ENCODE measurements around the gene ZC3H12A. TPM values are rescaled to one million over a fixed set of nuclear protein-coding genes. Genes with fewer than 3 reads are reported as not detected.

Gene ZC3H12A
- total RNA-seq, 1 donor from 2014 or later: 4.2 TPM

GRCh38 chr1:37448691-37449417, 25.5 kb upstream of the ZC3H12A start:
- no peak for ATAC-seq (ENCODE audit: poor library complexity)
- no peak for DNase-seq
- intact Hi-C loops (cut with DNase I): no loop called here

GRCh38 chr1:37449936-37450335, 24.4 kb upstream of the ZC3H12A start:
- DNase-seq: no peak
- ATAC-seq (ENCODE audit: poor library complexity): no peak
- intact Hi-C loops (cut with DNase I): loop anchor here (5.0 to 10.0 kb wide), 2 partner anchors 37 to 235 kb away; no protein-coding TSS in a partner anchor

- DNase-seq (no peak), ATAC-seq (ENCODE audit: poor library complexity) (no peak)
- intact Hi-C loops (cut with DNase I): loop anchor here (5.0 to 10.0 kb wide), 2 partner anchors 35 to 232 kb away; no protein-coding TSS in a partner anchor
These were observed 22.0 kb upstream of the ZC3H12A start for GRCh38 chr1:37452416-37452815.

DNA sequence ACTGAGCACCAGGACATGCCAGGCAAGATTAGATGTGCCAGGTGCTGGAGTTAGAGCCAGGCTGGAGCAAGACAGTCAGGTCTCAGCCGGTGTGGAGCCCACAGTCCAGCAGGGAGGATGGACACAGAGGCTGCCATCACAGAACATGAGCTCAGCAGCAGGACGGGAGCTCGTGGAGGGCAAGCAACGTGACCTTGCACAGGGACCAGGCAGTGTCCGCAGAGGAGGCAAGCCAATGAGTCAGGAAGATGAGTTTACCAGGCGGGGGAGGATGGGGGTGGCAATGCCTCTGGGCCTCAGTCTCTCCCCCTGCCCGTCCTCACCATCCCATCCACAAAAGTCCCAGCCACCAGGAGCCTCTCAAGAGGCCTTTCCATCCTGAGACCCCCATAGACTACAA, 20.7 kb upstream of the ZC3H12A start:
- DNase-seq: no peak
- no peak for ATAC-seq (ENCODE audit: poor library complexity)
- intact Hi-C loops (cut with DNase I): loop anchor here (5.0 to 10.0 kb wide), 2 partner anchors 34 to 231 kb away; no protein-coding TSS in a partner anchor

DNA sequence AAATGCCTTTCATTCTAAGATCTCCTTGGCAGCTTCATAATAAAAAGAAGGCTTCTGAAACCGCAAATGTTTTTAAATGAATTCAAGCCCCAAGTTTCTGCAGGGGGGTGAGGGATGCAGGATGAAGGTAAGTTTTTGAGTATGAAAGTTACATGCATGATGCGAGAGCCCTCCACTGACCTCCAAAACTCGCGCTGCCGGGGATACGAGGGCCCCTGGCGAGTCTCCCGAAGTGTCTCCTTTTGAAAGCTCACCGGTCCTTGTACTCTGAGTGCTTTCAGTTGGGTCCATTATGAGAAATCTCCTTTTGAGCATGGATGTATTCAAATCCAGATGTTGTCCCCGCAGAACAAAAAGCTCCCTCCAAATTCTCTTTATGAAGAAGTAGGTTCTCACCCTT, 18.9 kb upstream of the ZC3H12A start:
- ATAC-seq (ENCODE audit: poor library complexity): no peak
- intact Hi-C loops (cut with DNase I): loop anchor here (10.0 kb wide), 1 partner anchor 229 kb away; no protein-coding TSS in a partner anchor

GRCh38 chr1:37456614-37457013, 17.8 kb upstream of the ZC3H12A start:
- ATAC-seq (ENCODE audit: poor library complexity) (no peak), DNase-seq (no peak)
- intact Hi-C loops (cut with DNase I): loop anchor here (10.0 kb wide), 1 partner anchor 228 kb away; no protein-coding TSS in a partner anchor

More for the DNA sequence above, 18.9 kb upstream of the ZC3H12A start:
- peak; percentile 43 for DNase-seq

- ATAC-seq (ENCODE audit: poor library complexity) (no peak), DNase-seq (no peak)
- intact Hi-C loops (cut with DNase I): loop anchor here (10.0 kb wide), 1 partner anchor 226 kb away; no protein-coding TSS in a partner anchor
These were observed 15.8 kb upstream of the ZC3H12A start for GRCh38 chr1:37458551-37458950.

DNA sequence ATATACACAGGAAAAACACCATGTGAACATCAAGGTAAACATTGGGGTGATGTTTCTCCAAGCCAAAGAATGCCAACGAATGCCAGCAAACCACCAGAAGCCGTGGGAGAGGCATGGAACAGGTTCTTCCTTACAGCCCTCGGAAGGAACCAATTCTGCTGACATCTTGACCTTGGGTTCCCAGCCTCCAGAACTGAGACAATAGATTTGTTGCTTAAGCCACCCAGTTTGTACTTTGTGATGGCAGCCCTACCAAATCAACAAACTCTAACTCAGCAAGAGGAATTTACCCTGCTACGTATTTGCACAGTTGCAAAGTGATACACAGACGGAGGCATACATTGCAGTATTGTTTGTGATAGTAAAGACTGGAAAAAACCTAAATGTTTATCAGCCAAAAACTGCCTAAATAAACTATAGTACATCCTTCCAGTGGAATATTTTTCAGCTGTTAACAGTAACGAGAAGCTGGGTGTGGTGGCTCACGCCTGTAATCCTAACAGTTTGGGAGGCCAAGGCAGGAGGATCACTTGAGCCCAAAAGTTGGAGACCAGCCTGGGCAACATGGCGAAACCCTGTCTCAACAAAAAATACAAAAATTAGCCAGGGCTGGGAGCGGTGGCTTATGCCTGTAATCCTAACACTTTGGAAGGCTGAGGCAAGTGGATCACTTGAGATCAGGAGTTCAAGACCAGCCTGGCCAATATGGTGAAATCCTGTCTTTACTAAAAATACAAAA, 12.5 kb upstream of the ZC3H12A start:
- intact Hi-C loops (cut with DNase I): no loop called here
- no peak for DNase-seq

DNA sequence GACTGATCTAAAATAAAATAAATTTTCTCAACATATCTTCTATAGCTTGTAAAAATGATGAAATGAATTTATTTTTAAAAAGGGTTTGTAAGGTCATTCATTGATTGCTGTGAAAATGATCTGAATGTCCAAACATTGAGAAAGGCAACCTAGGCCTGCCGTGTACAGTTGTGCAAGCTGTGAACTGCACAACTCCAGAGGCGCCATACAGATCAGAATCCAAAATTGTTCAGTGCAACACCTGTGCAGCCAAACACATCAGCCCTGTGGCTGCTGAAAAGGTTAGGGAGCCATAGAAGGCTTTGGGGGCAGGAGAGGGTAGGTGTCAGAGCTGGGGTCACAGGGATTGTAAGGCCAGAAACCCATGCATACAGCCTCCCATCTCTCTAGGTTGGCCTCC, 9.9 kb upstream of the ZC3H12A start:
- ATAC-seq (ENCODE audit: poor library complexity): no peak
- intact Hi-C loops (cut with DNase I): no loop called here
- no peak for DNase-seq

More for the DNA sequence above, 12.5 kb upstream of the ZC3H12A start:
- ATAC-seq (ENCODE audit: poor library complexity): no peak

- DNase-seq (no peak), ATAC-seq (ENCODE audit: poor library complexity) (peak; percentile 41)
- intact Hi-C loops (cut with DNase I): no loop called here
These were observed 8.5 kb upstream of the ZC3H12A start for GRCh38 chr1:37465593-37466517.

- DNase-seq: no peak
- intact Hi-C loops (cut with DNase I): no loop called here
- ATAC-seq (ENCODE audit: poor library complexity): no peak
These were observed 6.3 kb upstream of the ZC3H12A start for GRCh38 chr1:37468037-37468436.

- ATAC-seq (ENCODE audit: poor library complexity): no peak
- intact Hi-C loops (cut with DNase I): no loop called here
These were observed 5.0 kb upstream of the ZC3H12A start for GRCh38 chr1:37469386-37469785.

GRCh38 chr1:37471345-37472231, 2.8 kb upstream of the ZC3H12A start:
- DNase-seq (peak; percentile 81), ATAC-seq (ENCODE audit: poor library complexity) (peak; percentile 63)
- intact Hi-C loops (cut with DNase I): no loop called here

More at GRCh38 chr1:37469386-37469785, 5.0 kb upstream of the ZC3H12A start:
- DNase-seq: no peak

GRCh38 chr1:37472281-37472680, 2.1 kb upstream of the ZC3H12A start:
- ATAC-seq (ENCODE audit: poor library complexity) (no peak), DNase-seq (no peak)
- intact Hi-C loops (cut with DNase I): no loop called here

- ATAC-seq (ENCODE audit: poor library complexity) (no peak), DNase-seq (no peak)
- intact Hi-C loops (cut with DNase I): no loop called here
These were observed 1.4 kb upstream of the ZC3H12A start for GRCh38 chr1:37472994-37473393.

GRCh38 chr1:37473431-37474045, 842 bp upstream of the ZC3H12A start:
- ATAC-seq (ENCODE audit: poor library complexity): peak; percentile 7
- intact Hi-C loops (cut with DNase I): no loop called here
- no peak for DNase-seq

- ATAC-seq (ENCODE audit: poor library complexity) (peak; percentile 9), DNase-seq (no peak)
- intact Hi-C loops (cut with DNase I): no loop called here
These were observed 458 bp downstream of the ZC3H12A start for GRCh38 chr1:37474697-37475379.
